GM19193 (cell line): ENCODE measurements around the gene C22orf31.

Experiments
- POLR2A ChIP-seq: IDR thresholded peaks from 4 replicates; pipeline ENCODE4 v1.6.1; 2011; ENCODE audit not compliant: insufficient read depth, insufficient read length; ENCODE audit errors: extremely low read depth

The C22orf31 gene

GRCh38 chr22:29070490-29070889, 8.9 kb upstream of the C22orf31 start:
- TF ChIP-seq POLR2A, result no peak

GRCh38 chr22:29069463-29069862, 7.8 kb upstream of the C22orf31 start:
- TF ChIP-seq POLR2A, result no peak

- no peak for TF ChIP-seq POLR2A
Measured at GRCh38 chr22:29065468-29066190, 4.0 kb upstream of the C22orf31 start.

- TF ChIP-seq POLR2A, result no peak
Measured at GRCh38 chr22:29062286-29062821, 723 bp upstream of the C22orf31 start.

- no peak for TF ChIP-seq POLR2A
Measured at GRCh38 chr22:29060931-29061330, 700 bp downstream of the C22orf31 start.

- TF ChIP-seq POLR2A, result no peak
Measured at GRCh38 chr22:29060251-29060869, 1.3 kb downstream of the C22orf31 start.

- no peak for TF ChIP-seq POLR2A
Measured at GRCh38 chr22:29056472-29056871, 5.2 kb downstream of the C22orf31 start.

- TF ChIP-seq POLR2A, result no peak
Measured at GRCh38 chr22:29055192-29055830, 6.3 kb downstream of the C22orf31 start.

GRCh38 chr22:29054251-29054767, 7.3 kb downstream of the C22orf31 start:
- no peak for TF ChIP-seq POLR2A

- no peak for TF ChIP-seq POLR2A
Measured at GRCh38 chr22:29053048-29053702, 8.5 kb downstream of the C22orf31 start.

GRCh38 chr22:29050457-29050856, 11.2 kb downstream of the C22orf31 start:
- TF ChIP-seq POLR2A, result no peak

- TF ChIP-seq POLR2A, result no peak
Measured at GRCh38 chr22:29049655-29050263, 11.9 kb downstream of the C22orf31 start.

GRCh38 chr22:29048822-29049654, 12.6 kb downstream of the C22orf31 start:
- no peak for TF ChIP-seq POLR2A

- no peak for TF ChIP-seq POLR2A
Measured at GRCh38 chr22:29044657-29045176, 16.9 kb downstream of the C22orf31 start.

- no peak for TF ChIP-seq POLR2A
Measured at GRCh38 chr22:29043906-29044575, 17.6 kb downstream of the C22orf31 start.
